ENCODE data around the gene AZIN2.

DNA sequence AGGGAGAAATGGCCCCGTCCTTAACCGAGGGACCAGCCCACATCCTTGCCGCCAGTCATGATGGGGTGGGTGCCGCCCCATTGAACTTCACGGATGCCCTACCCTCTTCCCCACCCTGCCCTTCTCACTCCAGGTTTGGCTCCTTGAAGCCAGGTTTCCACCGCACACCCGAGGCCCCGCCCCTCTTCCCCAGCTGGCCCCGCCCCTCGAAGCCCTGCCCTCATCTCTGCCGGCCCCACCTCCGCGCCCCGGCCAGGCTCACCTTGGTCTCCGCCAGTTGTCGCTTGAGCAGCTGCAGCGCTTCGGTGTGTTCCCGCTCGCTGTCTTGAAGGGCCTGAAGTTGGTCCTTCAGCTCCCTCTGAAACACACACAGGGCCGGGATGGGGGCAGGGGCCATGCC, 84.3 kb downstream of the AZIN2 start:
- TF ChIP-seq CTCF (IDR thresholded peaks at IDR 0.05; ENCODE audit: borderline replicate concordance, extremely low read depth, low read length, poor library complexity, severe bottlenecking) (no peak), EZH2 (IDR thresholded peaks at IDR 0.05; ENCODE audit: borderline replicate concordance, low read depth, low read length, severe bottlenecking) (no peak)
